DOHH2 (cell line): Measurements from ENCODE around the gene RNF212.

Experiments used
- CTCF ChIP-seq: fragments of 200-600 bp; sonication (generic); IDR thresholded peaks from one replicate; pipeline ENCODE4 v1.5.1; 2014; ENCODE audit warnings: antibody characterized with exemption, mild to moderate bottlenecking, low read depth, low read length; ENCODE audit not compliant: poor library complexity, severe bottlenecking
- EZH2phosphoT487 ChIP-seq: fragments of 200-600 bp; sonication (generic); IDR thresholded peaks from 2 replicates; pipeline ENCODE4 v1.6.1; 2017; ENCODE audit warnings: borderline replicate concordance, mild to moderate bottlenecking, antibody characterized with exemption, low read length, moderate library complexity, mixed read lengths

GRCh38 chr4:1113311-1114009 is at the start of gene RNF212:
- no peak for TF ChIP-seq CTCF
- no peak for TF ChIP-seq EZH2phosphoT487
